ENCODE data around the gene OSCAR. TPM values are rescaled to one million over a fixed set of nuclear protein-coding genes. Genes with fewer than 3 reads are reported as not detected.

OSCAR gene, protein sequence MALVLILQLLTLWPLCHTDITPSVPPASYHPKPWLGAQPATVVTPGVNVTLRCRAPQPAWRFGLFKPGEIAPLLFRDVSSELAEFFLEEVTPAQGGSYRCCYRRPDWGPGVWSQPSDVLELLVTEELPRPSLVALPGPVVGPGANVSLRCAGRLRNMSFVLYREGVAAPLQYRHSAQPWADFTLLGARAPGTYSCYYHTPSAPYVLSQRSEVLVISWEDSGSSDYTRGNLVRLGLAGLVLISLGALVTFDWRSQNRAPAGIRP
- polyA plus RNA-seq (2013, experiment 1 of 2), result 0.12 TPM
- 0.10 TPM for polyA plus RNA-seq (2013, experiment 2 of 2)

DNA sequence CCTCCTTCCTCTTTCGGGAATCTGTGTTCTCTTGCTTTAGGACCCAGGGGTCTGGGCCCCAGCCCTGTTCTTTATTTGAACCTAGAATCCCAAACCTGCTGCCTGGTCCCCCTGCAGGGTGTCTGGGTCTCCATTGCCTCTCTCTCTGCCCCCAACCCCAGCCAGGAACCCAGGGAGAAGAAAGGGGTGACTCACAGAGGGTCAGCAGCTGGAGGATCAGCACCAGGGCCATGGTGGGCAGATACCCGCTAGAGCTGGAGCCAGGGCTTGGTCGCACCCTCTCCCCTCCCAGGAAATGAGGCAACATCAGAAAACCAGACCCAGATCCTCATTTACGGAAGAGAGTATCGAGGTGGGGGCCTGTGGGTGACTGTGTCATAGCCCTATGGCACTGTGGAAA is at the start of gene OSCAR:
OSCAR (minus strand) TSS at position 243 of the 400 bp plus-strand sequence; CDS start at position 232, 11 bp downstream.
- 81% methylated on average over 3 of the region's 5 CpGs for WGBS
- no peak within 1 kb of the TSS for H3K27ac ChIP-seq (ENCODE audit: low read length, poor library complexity, severe bottlenecking)
- DNase-seq, result peak; percentile 4

DNA sequence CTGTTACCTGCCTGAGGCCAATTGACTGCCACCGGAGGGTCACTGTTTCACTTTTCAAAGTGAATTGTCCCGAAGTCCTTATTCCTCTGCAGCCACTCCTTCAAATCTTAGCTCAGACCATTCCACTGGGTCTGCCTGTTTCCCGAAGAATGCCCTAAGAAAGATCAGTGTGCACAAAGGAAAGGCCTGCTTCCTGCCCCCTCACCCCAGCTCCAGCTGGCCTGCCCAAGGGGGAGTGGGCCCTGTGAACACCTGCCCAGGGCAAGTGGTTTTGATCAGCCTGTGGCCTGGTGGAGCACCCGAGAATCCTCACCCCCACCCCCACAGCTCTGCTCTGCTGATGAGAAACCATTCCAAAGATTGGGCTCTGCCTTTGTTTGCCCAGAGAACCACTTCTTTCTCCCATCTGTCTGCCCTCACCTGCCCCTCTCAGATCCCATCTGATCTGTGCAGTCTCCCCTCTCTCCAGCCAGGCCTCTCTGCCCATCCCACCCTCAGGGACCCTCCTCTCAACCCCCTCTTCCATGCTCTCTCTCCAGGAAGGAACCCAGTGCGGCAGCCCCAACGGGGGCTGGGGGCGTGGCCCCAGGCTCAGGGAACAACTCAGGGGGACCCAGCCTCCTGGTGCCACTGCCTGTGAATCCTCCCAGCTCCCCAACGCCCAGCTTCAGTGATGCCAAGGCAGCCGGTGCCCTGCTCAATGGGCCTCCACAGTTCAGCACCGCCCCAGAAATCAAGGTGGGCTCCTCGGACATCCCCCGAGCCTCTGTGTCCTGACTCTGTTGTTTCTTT is 48.6 kb upstream of the OSCAR start:
- H3K79me1 ChIP-seq (replicated peaks; ENCODE audit: low read length, poor library complexity, severe bottlenecking), result peaks cover 57% of the 10 kb centered on the region
- no peak for DNase-seq
- peaks cover 92 to 98% of the 10 kb centered on the region in 2 experiments for H3K36me3 ChIP-seq (ENCODE audit: control insufficient read depth in 1 of 2, insufficient read depth in 2 of 2, low read depth in 1 of 2, low read length in 2 of 2)
- no peaks in the 10 kb centered on the region for H3K9me3 ChIP-seq (ENCODE audit: control insufficient read depth, low read length)
- H2BK15ac ChIP-seq (ENCODE audit: low read depth, poor library complexity, severe bottlenecking), result no peak overlapping the region
- H3K4me2 ChIP-seq (ENCODE audit: low read length, poor library complexity, severe bottlenecking), result no peak overlapping the region
- peaks cover 5% of the 10 kb centered on the region for H3K4me1 ChIP-seq (ENCODE audit: control insufficient read depth, insufficient read depth, low read depth, low read length)
- no peak overlapping the region for H3K18ac ChIP-seq (ENCODE audit: low read depth in 1 of 2, low read length in 2 of 2)
- H2AFZ ChIP-seq (ENCODE audit: low read depth, low read length), result no peak overlapping the region
- H3K27me3 ChIP-seq (ENCODE audit: control insufficient read depth in 1 of 2, insufficient read depth in 1 of 2, low read length in 2 of 2), result no peaks in the 10 kb centered on the region
- no peak overlapping the region for H4K91ac ChIP-seq (ENCODE audit: low read length)
- H3K4me3 ChIP-seq (ENCODE audit: insufficient read depth in 1 of 2, low read depth in 1 of 2, low read length in 2 of 2), result no peak overlapping the region
- H3K27ac ChIP-seq (ENCODE audit: low read length, poor library complexity, severe bottlenecking), result no peak overlapping the region
- H3K14ac ChIP-seq (ENCODE audit: low read length in 2 of 2), result no peak overlapping the region
- no peak overlapping the region for H3K9ac ChIP-seq (ENCODE audit: low read length)
- no peak overlapping the region for H4K8ac ChIP-seq (ENCODE audit: low read length)
- H3K4ac ChIP-seq (ENCODE audit: low read depth in 1 of 2, low read length in 2 of 2), result no peak overlapping the region
- WGBS, result 96% methylated on average over 12 of the region's 12 CpGs
- H2AK5ac ChIP-seq (ENCODE audit: low read length, severe bottlenecking), result no peak overlapping the region
- H2BK12ac ChIP-seq (ENCODE audit: low read length in 2 of 2), result no peak overlapping the region
- H2BK5ac ChIP-seq (ENCODE audit: low read depth, low read length, poor library complexity, severe bottlenecking), result no peak overlapping the region
- no peak overlapping the region for H2BK120ac ChIP-seq (ENCODE audit: low read depth, low read length)
- H3K23ac ChIP-seq (ENCODE audit: low read length in 2 of 2), result no peak overlapping the region

More for the DNA sequence above, at the start of gene OSCAR:
- H2BK12ac ChIP-seq (ENCODE audit: low read length in 2 of 2), result no peak within 1 kb of the TSS
- H3K14ac ChIP-seq (ENCODE audit: low read length in 2 of 2), result no peak within 1 kb of the TSS
- no peak within 1 kb of the TSS for H3K4me2 ChIP-seq (ENCODE audit: low read length, poor library complexity, severe bottlenecking)
- H4K8ac ChIP-seq (ENCODE audit: low read length), result no peak within 1 kb of the TSS
- H3K4me1 ChIP-seq (ENCODE audit: control insufficient read depth, insufficient read depth, low read depth, low read length), result peaks cover 10% of the 10 kb centered on the region
- H3K79me1 ChIP-seq (replicated peaks; ENCODE audit: low read length, poor library complexity, severe bottlenecking), result peaks cover 8% of the 10 kb centered on the region
- no peaks in the 10 kb centered on the region for H3K9me3 ChIP-seq (ENCODE audit: control insufficient read depth, low read length)
- no peak within 1 kb of the TSS for H4K91ac ChIP-seq (ENCODE audit: low read length)
- no peak within 1 kb of the TSS for H2BK5ac ChIP-seq (ENCODE audit: low read depth, low read length, poor library complexity, severe bottlenecking)
- H3K36me3 ChIP-seq (ENCODE audit: control insufficient read depth in 1 of 2, insufficient read depth in 2 of 2, low read depth in 1 of 2, low read length in 2 of 2), result peaks cover 2 to 4% of the 10 kb centered on the region in 2 experiments
- H2AFZ ChIP-seq (ENCODE audit: low read depth, low read length), result no peak within 1 kb of the TSS
- H3K27me3 ChIP-seq (ENCODE audit: control insufficient read depth in 1 of 2, insufficient read depth in 1 of 2, low read length in 2 of 2), result peaks cover 0 to 3% of the 10 kb centered on the region in 2 experiments
- no peak within 1 kb of the TSS for H3K18ac ChIP-seq (ENCODE audit: low read depth in 1 of 2, low read length in 2 of 2)
- H3K9ac ChIP-seq (ENCODE audit: low read length), result no peak within 1 kb of the TSS
- no peak within 1 kb of the TSS for H2BK15ac ChIP-seq (ENCODE audit: low read depth, poor library complexity, severe bottlenecking)
- H3K23ac ChIP-seq (ENCODE audit: low read length in 2 of 2), result no peak within 1 kb of the TSS
- no peak within 1 kb of the TSS for H2AK5ac ChIP-seq (ENCODE audit: low read length, severe bottlenecking)
- H3K4me3 ChIP-seq (ENCODE audit: insufficient read depth in 1 of 2, low read depth in 1 of 2, low read length in 2 of 2), result no peak within 1 kb of the TSS
- no peak within 1 kb of the TSS for H3K4ac ChIP-seq (ENCODE audit: low read depth in 1 of 2, low read length in 2 of 2)
- no peak within 1 kb of the TSS for H2BK120ac ChIP-seq (ENCODE audit: low read depth, low read length)

DNA sequence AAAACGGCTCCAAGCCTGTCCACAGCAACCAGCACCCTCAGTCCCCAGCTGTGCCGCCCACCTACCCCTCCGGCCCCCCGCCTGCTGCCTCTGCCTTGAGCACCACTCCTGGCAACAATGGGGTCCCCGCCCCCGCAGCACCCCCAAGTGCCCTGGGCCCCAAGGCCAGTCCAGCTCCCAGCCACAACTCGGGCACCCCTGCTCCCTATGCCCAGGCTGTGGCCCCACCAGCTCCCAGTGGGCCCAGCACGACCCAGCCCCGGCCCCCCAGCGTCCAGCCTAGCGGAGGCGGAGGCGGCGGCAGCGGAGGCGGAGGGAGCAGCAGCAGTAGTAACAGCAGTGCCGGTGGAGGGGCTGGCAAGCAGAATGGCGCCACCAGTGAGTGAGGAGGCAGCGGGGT is 47.6 kb upstream of the OSCAR start:
- H2BK15ac ChIP-seq (ENCODE audit: low read depth, poor library complexity, severe bottlenecking), result no peak overlapping the region
- H3K4me2 ChIP-seq (ENCODE audit: low read length, poor library complexity, severe bottlenecking), result no peak overlapping the region
- H2AFZ ChIP-seq (ENCODE audit: low read depth, low read length), result no peak overlapping the region
- no peak overlapping the region for H4K8ac ChIP-seq (ENCODE audit: low read length)
- no peak overlapping the region for H2BK5ac ChIP-seq (ENCODE audit: low read depth, low read length, poor library complexity, severe bottlenecking)
- no peak overlapping the region for H2BK120ac ChIP-seq (ENCODE audit: low read depth, low read length)
- H3K14ac ChIP-seq (ENCODE audit: low read length in 2 of 2), result no peak overlapping the region
- no peak overlapping the region for H2AK5ac ChIP-seq (ENCODE audit: low read length, severe bottlenecking)
- no peak overlapping the region for H3K27ac ChIP-seq (ENCODE audit: low read length, poor library complexity, severe bottlenecking)
- peaks cover 93 to 98% of the 10 kb centered on the region in 2 experiments for H3K36me3 ChIP-seq (ENCODE audit: control insufficient read depth in 1 of 2, insufficient read depth in 2 of 2, low read depth in 1 of 2, low read length in 2 of 2)
- H2BK12ac ChIP-seq (ENCODE audit: low read length in 2 of 2), result no peak overlapping the region
- H3K23ac ChIP-seq (ENCODE audit: low read length in 2 of 2), result no peak overlapping the region
- H4K91ac ChIP-seq (ENCODE audit: low read length), result no peak overlapping the region
- no peak for DNase-seq
- no peaks in the 10 kb centered on the region for H3K9me3 ChIP-seq (ENCODE audit: control insufficient read depth, low read length)
- H3K4ac ChIP-seq (ENCODE audit: low read depth in 1 of 2, low read length in 2 of 2), result no peak overlapping the region
- peaks cover 62% of the 10 kb centered on the region for H3K79me1 ChIP-seq (replicated peaks; ENCODE audit: low read length, poor library complexity, severe bottlenecking)
- no peak overlapping the region for H3K18ac ChIP-seq (ENCODE audit: low read depth in 1 of 2, low read length in 2 of 2)
- H3K9ac ChIP-seq (ENCODE audit: low read length), result no peak overlapping the region
- H3K4me1 ChIP-seq (ENCODE audit: control insufficient read depth, insufficient read depth, low read depth, low read length), result peaks cover 4% of the 10 kb centered on the region
- H3K27me3 ChIP-seq (ENCODE audit: control insufficient read depth in 1 of 2, insufficient read depth in 1 of 2, low read length in 2 of 2), result no peaks in the 10 kb centered on the region
- WGBS, result 93% methylated on average over 19 of the region's 19 CpGs
- no peak overlapping the region for H3K4me3 ChIP-seq (ENCODE audit: insufficient read depth in 1 of 2, low read depth in 1 of 2, low read length in 2 of 2)

DNA sequence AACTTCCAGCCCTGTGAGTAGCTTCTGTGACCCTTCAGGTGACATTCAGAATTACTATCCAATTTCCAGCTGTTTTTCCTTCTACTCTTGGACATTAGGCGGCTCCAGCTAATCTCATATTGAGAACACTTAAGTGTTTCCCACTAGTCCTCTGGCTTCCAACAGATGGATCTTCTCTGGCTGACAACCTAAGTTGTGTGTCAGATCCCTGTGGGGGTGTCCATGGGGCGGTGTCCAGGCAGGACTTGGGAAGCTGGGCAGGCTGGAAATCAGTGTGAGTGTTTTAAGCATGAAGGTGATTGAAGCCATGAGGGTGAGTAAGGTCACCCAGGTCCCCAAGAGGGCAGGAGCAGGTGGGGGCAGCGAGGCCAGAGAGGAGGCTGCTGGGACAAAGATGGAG is 47.1 kb upstream of the OSCAR start:
- no peak overlapping the region for H3K4ac ChIP-seq (ENCODE audit: low read depth in 1 of 2, low read length in 2 of 2)
- H3K18ac ChIP-seq (ENCODE audit: low read depth in 1 of 2, low read length in 2 of 2), result no peak overlapping the region
- peak; percentile 53 for DNase-seq
- H2AFZ ChIP-seq (ENCODE audit: low read depth, low read length), result no peak overlapping the region
- no peak overlapping the region for H2BK120ac ChIP-seq (ENCODE audit: low read depth, low read length)
- no peak overlapping the region for H2BK5ac ChIP-seq (ENCODE audit: low read depth, low read length, poor library complexity, severe bottlenecking)
- 73% methylated on average over 2 of the region's 3 CpGs for WGBS
- H2BK15ac ChIP-seq (ENCODE audit: low read depth, poor library complexity, severe bottlenecking), result no peak overlapping the region
- no peak overlapping the region for H3K4me2 ChIP-seq (ENCODE audit: low read length, poor library complexity, severe bottlenecking)
- peaks cover 93 to 98% of the 10 kb centered on the region in 2 experiments for H3K36me3 ChIP-seq (ENCODE audit: control insufficient read depth in 1 of 2, insufficient read depth in 2 of 2, low read depth in 1 of 2, low read length in 2 of 2)
- no peak overlapping the region for H3K23ac ChIP-seq (ENCODE audit: low read length in 2 of 2)
- no peak overlapping the region for H4K91ac ChIP-seq (ENCODE audit: low read length)
- no peaks in the 10 kb centered on the region for H3K9me3 ChIP-seq (ENCODE audit: control insufficient read depth, low read length)
- H3K27ac ChIP-seq (ENCODE audit: low read length, poor library complexity, severe bottlenecking), result no peak overlapping the region
- H2AK5ac ChIP-seq (ENCODE audit: low read length, severe bottlenecking), result no peak overlapping the region
- H3K4me1 ChIP-seq (ENCODE audit: control insufficient read depth, insufficient read depth, low read depth, low read length), result peaks cover 6% of the 10 kb centered on the region
- peak overlapping the region; percentile 36 for H3K9ac ChIP-seq (ENCODE audit: low read length)
- no peak overlapping the region for H3K4me3 ChIP-seq (ENCODE audit: insufficient read depth in 1 of 2, low read depth in 1 of 2, low read length in 2 of 2)
- no peak overlapping the region for H2BK12ac ChIP-seq (ENCODE audit: low read length in 2 of 2)
- H4K8ac ChIP-seq (ENCODE audit: low read length), result no peak overlapping the region
- H3K14ac ChIP-seq (ENCODE audit: low read length in 2 of 2), result no peak overlapping the region
- H3K79me1 ChIP-seq (replicated peaks; ENCODE audit: low read length, poor library complexity, severe bottlenecking), result peaks cover 62% of the 10 kb centered on the region
- no peaks in the 10 kb centered on the region for H3K27me3 ChIP-seq (ENCODE audit: control insufficient read depth in 1 of 2, insufficient read depth in 1 of 2, low read length in 2 of 2)

Data from mesenchymal stem cell (in vitro differentiated cells and primary cell).